ENCODE measurements around the gene ADAMTS7.
"Not testable (repeated sequence)": the region's sequence is repeated elsewhere in the genome, so short reads cannot be mapped to it uniquely, and the experiment has no call there.

ADAMTS7 gene

GRCh38 chr15:78747877-78748276, 63.4 kb downstream of the ADAMTS7 start:
- not testable (repeated sequence) for ATAC-seq, H3K9me3 Mint-ChIP-seq, H3K36me3 Mint-ChIP-seq, H3K4me3 Mint-ChIP-seq, H3K4me1 Mint-ChIP-seq
- H3K27ac Mint-ChIP-seq: peak overlapping the region; percentile 32
- peak in 1 of 2 donors; percentile 17 for DNase-seq (ENCODE audit: low spot score in 2 of 2)

GRCh38 chr15:78741674-78742073, 69.6 kb downstream of the ADAMTS7 start:
- H3K36me3 Mint-ChIP-seq, H3K9me3 Mint-ChIP-seq, H3K4me3 Mint-ChIP-seq, H3K27ac Mint-ChIP-seq: not testable (repeated sequence)
- DNase-seq (ENCODE audit: low spot score in 2 of 2) (peak in 1 of 2 donors; percentile 33), ATAC-seq (peak; percentile 73)
- H3K4me1 Mint-ChIP-seq: peaks cover 13% of the 10 kb centered on the region

DNA sequence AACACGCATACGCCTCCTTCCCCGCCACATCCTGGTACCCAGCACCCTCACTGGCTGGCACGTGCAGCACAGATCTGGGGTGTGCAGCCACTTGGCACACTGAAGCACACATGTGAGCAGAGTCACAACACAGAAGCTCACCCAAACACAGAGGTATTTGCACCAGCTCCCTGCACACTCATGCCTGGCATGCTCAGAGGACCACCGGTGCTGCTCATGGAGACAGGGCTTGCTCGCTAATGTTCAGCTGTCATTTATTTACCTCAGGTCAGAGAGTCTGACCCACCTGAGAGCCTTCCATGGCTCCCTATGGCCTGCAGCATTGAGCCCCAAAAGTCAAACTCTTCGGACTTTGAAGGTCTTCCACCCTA, 70.4 kb downstream of the ADAMTS7 start:
- ATAC-seq (no peak), DNase-seq (ENCODE audit: low spot score in 2 of 2) (peak in 1 of 2 donors; percentile 34)
- no peaks in the 10 kb centered on the region for H3K9me3 Mint-ChIP-seq
- H3K27ac Mint-ChIP-seq: no peak overlapping the region
- H3K4me1 Mint-ChIP-seq: peaks cover 13% of the 10 kb centered on the region
- H3K4me3 Mint-ChIP-seq: no peak overlapping the region
- peaks cover 5% of the 10 kb centered on the region for H3K36me3 Mint-ChIP-seq

DNA sequence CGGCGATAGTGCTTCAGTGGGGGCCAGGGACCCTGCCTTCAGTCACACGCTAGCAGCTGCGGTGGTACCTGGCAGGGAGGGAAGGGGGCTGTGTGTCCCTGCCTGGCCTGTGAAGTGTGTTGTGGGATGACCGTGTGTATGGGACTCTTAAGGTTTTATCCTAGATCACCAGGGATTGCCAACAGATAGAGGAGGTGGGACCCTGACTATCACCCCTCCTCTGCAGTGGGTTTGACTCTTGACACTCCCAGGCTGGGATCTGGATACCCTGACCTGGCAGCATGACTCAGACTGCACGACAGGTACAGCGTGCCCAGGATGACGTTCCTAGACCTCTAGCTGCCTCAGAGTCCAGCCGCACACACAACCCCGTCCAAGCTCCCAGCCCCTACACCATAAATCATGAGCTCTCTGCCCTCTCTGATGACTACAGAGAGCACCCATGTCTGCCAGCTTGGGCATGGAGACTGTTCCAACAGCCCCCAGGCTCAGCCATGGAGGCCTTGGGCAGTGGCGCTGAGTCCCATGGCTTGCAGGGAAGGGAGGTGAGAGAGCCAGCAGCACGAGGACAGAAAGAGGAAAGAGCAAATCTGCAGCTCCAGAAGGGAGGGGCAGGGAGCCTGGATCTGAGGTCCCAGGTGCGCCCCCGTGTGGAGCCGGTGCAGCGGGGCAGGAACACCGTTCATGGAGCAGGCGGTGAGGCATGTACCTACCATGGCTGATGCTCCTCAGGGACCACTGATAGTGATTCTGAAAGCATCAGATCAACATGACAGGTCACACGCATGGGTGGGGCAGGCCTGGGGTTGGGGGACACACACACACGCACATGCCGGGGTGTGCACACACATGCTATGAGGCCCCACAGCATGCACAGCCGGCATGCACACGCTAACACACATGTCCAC, 71.0 kb downstream of the ADAMTS7 start:
- peaks cover 5% of the 10 kb centered on the region for H3K36me3 Mint-ChIP-seq
- no peak overlapping the region for H3K4me3 Mint-ChIP-seq
- H3K9me3 Mint-ChIP-seq: no peaks in the 10 kb centered on the region
- peaks cover 13% of the 10 kb centered on the region for H3K4me1 Mint-ChIP-seq
- peak; percentile 68 for ATAC-seq
- DNase-seq (ENCODE audit: low spot score in 2 of 2): peak; percentile 30 to 82
- peak overlapping the region; percentile 71 for H3K27ac Mint-ChIP-seq

DNA sequence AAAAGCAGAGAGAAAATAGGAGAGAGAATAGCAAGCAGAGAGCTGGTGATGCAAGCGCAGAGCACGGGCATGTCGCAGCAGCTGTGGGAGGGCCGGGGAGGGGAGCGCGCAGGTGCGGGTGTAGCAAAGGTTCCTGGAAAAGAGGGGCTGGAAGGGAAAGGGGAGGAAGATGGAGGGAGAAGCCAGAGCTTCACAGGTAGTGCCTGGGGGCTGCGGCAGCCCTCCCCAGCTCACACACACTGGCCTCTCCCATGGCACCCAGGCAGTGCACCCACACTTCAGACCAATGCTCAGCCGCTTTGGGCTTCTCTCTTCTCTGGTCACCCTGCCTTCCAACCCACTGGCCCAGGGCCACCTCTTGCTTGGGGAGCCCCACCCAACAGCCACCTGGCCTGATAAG, 72.1 kb downstream of the ADAMTS7 start:
- ATAC-seq: no peak
- peaks cover 13% of the 10 kb centered on the region for H3K4me1 Mint-ChIP-seq
- no peak overlapping the region for H3K27ac Mint-ChIP-seq
- H3K36me3 Mint-ChIP-seq: peaks cover 5% of the 10 kb centered on the region
- no peak overlapping the region for H3K4me3 Mint-ChIP-seq
- H3K9me3 Mint-ChIP-seq: no peaks in the 10 kb centered on the region
- DNase-seq (ENCODE audit: low spot score in 2 of 2): peak in 1 of 2 donors; percentile 43

DNA sequence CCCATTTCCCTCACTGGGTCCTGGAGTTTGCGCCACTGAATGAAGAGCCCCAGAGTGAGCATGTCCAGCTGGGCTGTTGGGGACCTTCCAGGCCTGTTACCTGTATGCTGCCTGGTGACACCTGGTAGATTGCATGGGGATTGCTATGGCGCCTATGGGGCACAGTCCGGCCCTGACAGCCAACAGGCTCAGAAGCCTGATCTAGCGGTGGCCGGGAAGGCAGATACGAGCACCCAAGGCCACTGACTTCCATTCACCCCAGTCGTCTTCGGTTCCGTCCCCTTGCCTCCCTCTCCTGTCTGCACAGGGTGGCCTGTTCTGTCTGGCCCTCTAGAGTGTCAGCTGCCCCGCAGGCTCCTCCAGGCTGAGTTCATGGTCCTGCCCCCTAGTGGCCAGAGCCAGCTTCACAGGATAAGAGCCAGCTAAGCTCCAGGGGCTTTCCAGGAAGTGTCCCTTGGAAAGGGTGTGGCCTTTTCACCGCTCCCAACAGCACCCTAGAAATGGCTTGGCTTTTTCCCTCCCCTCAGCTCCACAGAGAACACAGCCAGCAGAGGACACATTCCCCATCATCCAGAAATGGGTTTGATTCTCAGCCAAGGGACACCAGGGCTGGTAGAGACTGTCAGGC, 73.2 kb downstream of the ADAMTS7 start:
- not testable (repeated sequence) for H3K9me3 Mint-ChIP-seq, H3K36me3 Mint-ChIP-seq, H3K27ac Mint-ChIP-seq, H3K4me3 Mint-ChIP-seq
- H3K4me1 Mint-ChIP-seq: peaks cover 13% of the 10 kb centered on the region
- DNase-seq (ENCODE audit: low spot score in 2 of 2): peak; percentile 37 to 51
- ATAC-seq: peak; percentile 66

GRCh38 chr15:78737187-78737820, 74.0 kb downstream of the ADAMTS7 start:
- no peak for ATAC-seq

DNA sequence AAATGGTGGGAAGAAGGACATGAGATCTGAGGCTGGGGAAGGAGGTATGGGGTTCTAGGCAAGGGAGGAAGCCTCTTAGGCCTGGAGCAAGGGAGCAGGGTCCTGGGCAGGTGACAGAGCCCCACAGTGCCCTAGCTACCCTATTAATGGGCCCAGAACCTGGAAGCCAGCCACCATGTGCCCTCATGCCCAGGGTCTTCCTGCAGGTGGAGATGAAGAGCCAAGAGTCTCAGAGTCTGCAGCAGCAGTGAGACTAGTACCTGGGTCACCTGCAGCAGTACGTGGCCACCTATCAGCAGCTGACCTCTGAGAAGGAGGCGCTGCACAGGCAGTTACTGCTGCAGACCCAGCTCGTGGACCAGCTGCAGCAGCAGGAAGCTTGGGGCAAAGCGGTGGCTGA, 75.0 kb downstream of the ADAMTS7 start:
- not testable (repeated sequence) for H3K4me1 Mint-ChIP-seq, H3K36me3 Mint-ChIP-seq, H3K4me3 Mint-ChIP-seq, H3K27ac Mint-ChIP-seq, ATAC-seq, H3K9me3 Mint-ChIP-seq
- peak in 1 of 2 donors; percentile 44 for DNase-seq (ENCODE audit: low spot score in 2 of 2)

More at GRCh38 chr15:78737187-78737820, 74.0 kb downstream of the ADAMTS7 start:
- H3K4me1 Mint-ChIP-seq: peaks cover 13% of the 10 kb centered on the region
- peak in 1 of 2 donors; percentile 26 for DNase-seq (ENCODE audit: low spot score in 2 of 2)
- no peak overlapping the region for H3K27ac Mint-ChIP-seq
- H3K36me3 Mint-ChIP-seq: peaks cover 5% of the 10 kb centered on the region
- H3K4me3 Mint-ChIP-seq: no peak overlapping the region
- H3K9me3 Mint-ChIP-seq: no peaks in the 10 kb centered on the region

DNA sequence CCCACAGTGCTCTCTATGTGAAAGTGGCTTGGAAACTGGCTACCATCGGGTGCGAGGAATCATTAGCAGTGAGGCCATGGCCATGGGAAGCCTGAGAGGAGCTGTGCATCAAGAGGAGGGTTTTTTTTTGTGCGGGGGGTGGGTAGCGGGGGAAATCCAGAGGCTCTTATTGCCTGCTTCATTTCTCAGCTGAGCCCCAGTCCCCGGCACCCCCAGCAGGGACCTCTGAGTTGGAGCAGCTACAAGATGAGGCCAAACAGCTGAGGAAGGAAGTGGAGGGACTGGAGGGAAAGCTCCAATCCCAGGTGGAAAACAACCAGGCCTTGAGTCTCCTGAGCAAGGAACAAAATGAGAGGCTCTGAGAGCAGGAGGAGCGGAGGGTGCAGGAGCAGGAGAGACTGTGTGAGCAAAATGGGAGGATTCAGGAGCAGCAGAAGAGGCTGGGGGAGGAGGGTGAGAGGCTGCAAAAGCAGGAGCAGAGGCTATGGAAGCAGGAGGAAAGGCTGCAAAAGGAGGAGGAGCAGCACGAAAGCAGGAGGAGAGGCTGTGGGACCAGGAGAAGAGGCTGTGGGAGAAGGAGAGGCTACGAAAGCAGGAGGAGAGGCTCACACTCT, 76.7 kb downstream of the ADAMTS7 start:
- H3K9me3 Mint-ChIP-seq: no peaks in the 10 kb centered on the region
- H3K4me3 Mint-ChIP-seq: no peak overlapping the region
- no peak for ATAC-seq
- DNase-seq (ENCODE audit: low spot score in 2 of 2): no peak
- H3K27ac Mint-ChIP-seq: no peak overlapping the region
- no peaks in the 10 kb centered on the region for H3K4me1 Mint-ChIP-seq
- H3K36me3 Mint-ChIP-seq: peaks cover 5% of the 10 kb centered on the region

GRCh38 chr15:78732634-78733033, 78.6 kb downstream of the ADAMTS7 start:
- DNase-seq (ENCODE audit: low spot score in 2 of 2) (no peak), ATAC-seq (no peak)
- H3K4me3 Mint-ChIP-seq: no peak overlapping the region
- peaks cover 2% of the 10 kb centered on the region for H3K4me1 Mint-ChIP-seq
- no peak overlapping the region for H3K27ac Mint-ChIP-seq
- no peaks in the 10 kb centered on the region for H3K36me3 Mint-ChIP-seq
- no peaks in the 10 kb centered on the region for H3K9me3 Mint-ChIP-seq

- H3K4me1 Mint-ChIP-seq: peaks cover 9% of the 10 kb centered on the region
- H3K27ac Mint-ChIP-seq: no peak overlapping the region
Measured at GRCh38 chr15:78730955-78731354, 80.3 kb downstream of the ADAMTS7 start.

DNA sequence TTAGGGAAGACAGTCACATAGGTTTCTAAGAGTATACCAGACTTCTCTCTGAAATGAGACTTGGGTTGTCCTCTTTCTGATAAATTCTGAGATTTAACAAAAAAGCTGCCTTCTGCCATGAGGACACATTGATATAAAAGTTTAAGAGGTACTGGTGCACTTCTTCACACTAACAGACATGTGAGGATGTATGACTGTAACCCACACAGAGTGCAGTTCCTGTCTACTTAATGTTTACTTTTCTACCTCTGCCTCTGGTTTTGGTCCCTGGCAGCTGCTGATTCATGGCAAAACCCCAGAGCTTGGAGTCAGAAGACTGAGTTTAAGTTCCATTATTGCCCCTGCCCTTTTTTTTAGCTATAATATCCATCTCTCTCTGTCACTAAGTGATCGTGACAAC, 82.8 kb downstream of the ADAMTS7 start:
- not testable (repeated sequence) for H3K36me3 Mint-ChIP-seq; H3K4me3 Mint-ChIP-seq; ATAC-seq; H3K9me3 Mint-ChIP-seq; DNase-seq (ENCODE audit: low spot score in 2 of 2); H3K4me1 Mint-ChIP-seq
- peak overlapping the region; percentile 34 for H3K27ac Mint-ChIP-seq

More at GRCh38 chr15:78730955-78731354, 80.3 kb downstream of the ADAMTS7 start:
- no peak overlapping the region for H3K4me3 Mint-ChIP-seq
- no peak for ATAC-seq
- no peaks in the 10 kb centered on the region for H3K36me3 Mint-ChIP-seq
- H3K9me3 Mint-ChIP-seq: no peaks in the 10 kb centered on the region
- no peak for DNase-seq (ENCODE audit: low spot score in 2 of 2)

GRCh38 chr15:78727561-78727960, 83.7 kb downstream of the ADAMTS7 start:
- Mint-ChIP-seq H3K27ac (peak overlapping the region; percentile 11), H3K4me3 (no peak overlapping the region), H3K4me1 (peaks cover 9% of the 10 kb centered on the region), H3K9me3 (no peaks in the 10 kb centered on the region), H3K36me3 (no peaks in the 10 kb centered on the region)
- ATAC-seq (no peak), DNase-seq (ENCODE audit: low spot score in 2 of 2) (no peak)

- Mint-ChIP-seq H3K36me3 (no peaks in the 10 kb centered on the region), H3K4me3 (no peak overlapping the region), H3K4me1 (peaks cover 9% of the 10 kb centered on the region), H3K9me3 (no peaks in the 10 kb centered on the region), H3K27ac (no peak overlapping the region)
- DNase-seq (ENCODE audit: low spot score in 2 of 2): no peak
- no peak for ATAC-seq
Measured at GRCh38 chr15:78726870-78727551, 84.3 kb downstream of the ADAMTS7 start.
